Measurements from ENCODE around the gene BMF.

GRCh38 chr15:40045572-40046217 lies 63.0 kb downstream of the BMF start:
- no peak for TF ChIP-seq ELK1 (IDR thresholded peaks at IDR 0.05; ENCODE audit: borderline replicate concordance, low read depth, low read length)
- TF ChIP-seq CTCF (conservative IDR thresholded peaks at IDR 0.05; ENCODE audit: low read depth, low read length): no peak
- TF ChIP-seq SMC3 (IDR thresholded peaks at IDR 0.05; ENCODE audit: low read depth, low read length): no peak
- no peak for TF ChIP-seq POLR2A (IDR thresholded peaks at IDR 0.05; ENCODE audit: low read depth, low read length)
- no peak for TF ChIP-seq CHD1 (IDR thresholded peaks at IDR 0.05; ENCODE audit: low read depth, low read length)
